ENCODE results near the gene TMEM123.
"Not testable (repeated sequence)": the region's sequence is repeated elsewhere in the genome, so short reads cannot be mapped to it uniquely, and the experiment has no call there.

TMEM123 gene

GRCh38 chr11:102390667-102391465 lies 61.7 kb downstream of the TMEM123 start:
- DNase-seq: peak; percentile 49

- DNase-seq: no peak
Observed at GRCh38 chr11:102389253-102389652, 63.3 kb downstream of the TMEM123 start.

GRCh38 chr11:102387043-102387781 lies 65.4 kb downstream of the TMEM123 start:
- no peak for DNase-seq

GRCh38 chr11:102386136-102386734 lies 66.3 kb downstream of the TMEM123 start:
- no peak for DNase-seq

GRCh38 chr11:102385085-102386007 lies 67.2 kb downstream of the TMEM123 start:
- no peak for DNase-seq

- no peak for DNase-seq
Observed at GRCh38 chr11:102384419-102385079, 68.0 kb downstream of the TMEM123 start.

- no peak for DNase-seq
Observed at GRCh38 chr11:102383839-102384238, 68.7 kb downstream of the TMEM123 start.

GRCh38 chr11:102382384-102382783 lies 70.2 kb downstream of the TMEM123 start:
- DNase-seq: no peak

GRCh38 chr11:102378818-102379217 lies 73.7 kb downstream of the TMEM123 start:
- no peak for DNase-seq

GRCh38 chr11:102377891-102378290 lies 74.7 kb downstream of the TMEM123 start:
- DNase-seq: no peak

GRCh38 chr11:102375720-102376399 lies 76.7 kb downstream of the TMEM123 start:
- no peak for DNase-seq

- not testable (repeated sequence) for DNase-seq
Observed at GRCh38 chr11:102374633-102375424, 77.7 kb downstream of the TMEM123 start.

- DNase-seq: no peak
Observed at GRCh38 chr11:102368472-102368871, 84.1 kb downstream of the TMEM123 start.

GRCh38 chr11:102367364-102367763 lies 85.2 kb downstream of the TMEM123 start:
- DNase-seq: no peak

GRCh38 chr11:102364991-102365390 lies 87.6 kb downstream of the TMEM123 start:
- DNase-seq: no peak

GRCh38 chr11:102361086-102362031 lies 91.2 kb downstream of the TMEM123 start:
- DNase-seq: no peak

GRCh38 chr11:102360681-102361080 lies 91.9 kb downstream of the TMEM123 start:
- no peak for DNase-seq

- no peak for DNase-seq
Observed at GRCh38 chr11:102359372-102359771, 93.2 kb downstream of the TMEM123 start.

GRCh38 chr11:102357116-102357515 lies 95.4 kb downstream of the TMEM123 start:
- DNase-seq: no peak

Data from stimulated activated CD4-positive, alpha-beta T cell treated with anti-CD3 and anti-CD28 coated beads, Interleukin-4, amount 100 ng/mL, for 1 hour (primary cell).